ENCODE measurements around the gene MBD2. TPM values are rescaled to one million over a fixed set of nuclear protein-coding genes. Genes with fewer than 3 reads are reported as not detected.

Gene MBD2
- total RNA-seq, 6 experiments from 2014 or later = 13.7 to 47.7 (median 29.4) TPM

DNA sequence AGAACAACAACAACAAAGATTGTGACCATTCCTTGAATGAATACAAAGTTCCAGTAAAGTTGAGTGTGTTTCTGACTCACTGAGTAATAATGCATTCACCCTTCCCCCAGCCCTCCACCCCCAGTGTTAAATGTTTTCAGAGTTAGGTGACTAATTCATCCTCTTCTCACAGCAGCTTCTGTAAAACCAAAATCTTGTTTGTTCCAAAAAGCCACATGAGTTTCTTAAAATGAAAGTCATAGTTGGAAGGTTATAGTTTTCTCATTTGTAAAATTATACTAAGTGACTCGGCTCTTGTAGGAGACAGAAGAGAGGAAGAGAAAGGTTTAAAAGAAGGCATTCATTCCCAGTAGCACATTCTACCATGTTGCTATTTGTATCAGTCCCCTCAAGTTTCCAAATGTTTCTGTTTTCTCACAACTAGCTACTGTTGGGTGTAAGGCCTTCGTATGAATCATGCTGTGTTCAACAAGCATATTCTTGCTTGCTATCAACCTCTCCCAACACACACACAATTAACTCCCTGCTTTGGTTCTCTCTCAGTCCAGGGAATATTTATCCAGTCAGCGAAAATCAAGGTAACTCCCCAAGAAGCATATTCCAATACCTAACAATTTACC, 75.3 kb downstream of the MBD2 start:
- intact Hi-C loops (cut with DNase I) = no loop called here
- Histone ChIP-seq H3K9me3 (no peaks in the 10 kb centered on the region), H3K27ac (no peak overlapping the region), H3K4me1 (no peaks in the 10 kb centered on the region), H3K36me3 (peaks cover 0 to 2% (median 0%) of the 10 kb centered on the region in 4 donors), H3K27me3 (no peaks in the 10 kb centered on the region), H3K4me3 (no peak overlapping the region)
- no peak for TF ChIP-seq POLR2A (IDR thresholded peaks at IDR 0.05)
- TF ChIP-seq, protein P1, sequence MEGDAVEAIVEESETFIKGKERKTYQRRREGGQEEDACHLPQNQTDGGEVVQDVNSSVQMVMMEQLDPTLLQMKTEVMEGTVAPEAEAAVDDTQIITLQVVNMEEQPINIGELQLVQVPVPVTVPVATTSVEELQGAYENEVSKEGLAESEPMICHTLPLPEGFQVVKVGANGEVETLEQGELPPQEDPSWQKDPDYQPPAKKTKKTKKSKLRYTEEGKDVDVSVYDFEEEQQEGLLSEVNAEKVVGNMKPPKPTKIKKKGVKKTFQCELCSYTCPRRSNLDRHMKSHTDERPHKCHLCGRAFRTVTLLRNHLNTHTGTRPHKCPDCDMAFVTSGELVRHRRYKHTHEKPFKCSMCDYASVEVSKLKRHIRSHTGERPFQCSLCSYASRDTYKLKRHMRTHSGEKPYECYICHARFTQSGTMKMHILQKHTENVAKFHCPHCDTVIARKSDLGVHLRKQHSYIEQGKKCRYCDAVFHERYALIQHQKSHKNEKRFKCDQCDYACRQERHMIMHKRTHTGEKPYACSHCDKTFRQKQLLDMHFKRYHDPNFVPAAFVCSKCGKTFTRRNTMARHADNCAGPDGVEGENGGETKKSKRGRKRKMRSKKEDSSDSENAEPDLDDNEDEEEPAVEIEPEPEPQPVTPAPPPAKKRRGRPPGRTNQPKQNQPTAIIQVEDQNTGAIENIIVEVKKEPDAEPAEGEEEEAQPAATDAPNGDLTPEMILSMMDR (IDR thresholded peaks at IDR 0.05) = no peak
- DNase-seq (no peak), ATAC-seq (peak in 1 of 4 donors; percentile 88)
- 77% methylated on average over 3 of the region's 3 CpGs for WGBS (ENCODE audit: insufficient coverage, low coverage, low lambda C conversion rate, missing lambda C conversion rate)

DNA sequence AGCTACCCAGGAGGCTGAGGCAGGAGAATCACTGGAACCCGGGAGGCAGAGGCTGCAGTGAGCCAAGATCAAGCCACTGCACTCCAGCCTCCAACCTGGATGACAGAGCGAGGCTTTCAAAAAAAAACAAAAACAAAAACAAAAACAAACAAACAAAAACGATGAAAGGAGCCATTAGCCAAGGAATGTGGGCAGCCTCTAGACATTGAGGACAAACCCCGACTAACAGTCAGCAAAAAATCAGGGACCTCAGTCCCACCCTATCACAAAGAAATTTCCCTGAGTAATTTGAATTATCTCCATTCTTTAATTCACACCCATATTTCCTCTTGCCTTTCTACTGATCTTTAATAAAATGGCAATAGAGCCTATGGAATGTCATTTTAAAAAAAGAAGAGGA, 75.8 kb downstream of the MBD2 start:
- H3K27ac ChIP-seq = no peak overlapping the region
- no peaks in the 10 kb centered on the region for H3K9me3 ChIP-seq
- no peaks in the 10 kb centered on the region for H3K4me1 ChIP-seq
- no peak for DNase-seq
- no peaks in the 10 kb centered on the region for H3K27me3 ChIP-seq
- WGBS (ENCODE audit: insufficient coverage, low coverage, low lambda C conversion rate, missing lambda C conversion rate) = 86% methylated on average over 3 of the region's 4 CpGs
- no peak for ATAC-seq
- intact Hi-C loops (cut with DNase I) = no loop called here
- H3K36me3 ChIP-seq = no peaks in the 10 kb centered on the region
- TF ChIP-seq, protein P1 (IDR thresholded peaks at IDR 0.05) = no peak
- no peak for TF ChIP-seq POLR2A (IDR thresholded peaks at IDR 0.05)
- no peak overlapping the region for H3K4me3 ChIP-seq

GRCh38 chr18:54148151-54148550, 76.3 kb downstream of the MBD2 start:
- Histone ChIP-seq H3K27me3 (no peaks in the 10 kb centered on the region), H3K36me3 (no peaks in the 10 kb centered on the region), H3K4me3 (no peak overlapping the region), H3K27ac (no peak overlapping the region), H3K4me1 (no peaks in the 10 kb centered on the region), H3K9me3 (no peaks in the 10 kb centered on the region)
- intact Hi-C loops (cut with DNase I) = no loop called here
- TF ChIP-seq POLR2A (IDR thresholded peaks at IDR 0.05) = no peak
- TF ChIP-seq, protein P1 (IDR thresholded peaks at IDR 0.05) = no peak
- ATAC-seq (no peak), DNase-seq (no peak)

DNA sequence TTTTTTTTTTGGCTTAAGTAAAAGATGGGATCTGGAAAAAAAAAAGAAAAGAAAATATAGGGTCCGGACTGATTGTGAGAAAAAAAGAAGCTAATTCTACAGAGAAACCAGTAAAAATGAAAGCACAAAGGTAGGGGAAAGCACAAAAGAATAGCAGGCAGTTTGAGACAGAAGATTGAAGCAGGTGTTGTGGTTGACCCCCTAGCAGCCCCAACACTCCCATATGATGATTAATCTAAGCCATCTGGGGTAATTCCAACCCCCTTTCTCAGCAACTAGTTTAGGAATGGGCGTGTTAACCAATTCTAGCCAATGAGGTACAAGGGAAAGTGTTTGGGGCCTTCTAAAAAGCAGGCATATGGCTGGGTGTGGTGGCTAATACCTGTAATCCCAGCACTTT, 77.0 kb downstream of the MBD2 start:
- Histone ChIP-seq H3K27ac (no peak overlapping the region), H3K27me3 (no peaks in the 10 kb centered on the region), H3K9me3 (no peaks in the 10 kb centered on the region), H3K4me3 (no peak overlapping the region), H3K36me3 (no peaks in the 10 kb centered on the region), H3K4me1 (no peaks in the 10 kb centered on the region)
- ATAC-seq (no peak), DNase-seq (no peak)
- TF ChIP-seq, protein P1 (IDR thresholded peaks at IDR 0.05) = no peak
- TF ChIP-seq POLR2A (IDR thresholded peaks at IDR 0.05) = no peak
- intact Hi-C loops (cut with DNase I) = no loop called here
- 54% methylated on average over 1 of the region's 2 CpGs for whole genome bisulfite sequencing (ENCODE audit: insufficient coverage, low coverage, low lambda C conversion rate, missing lambda C conversion rate)

Data from right lobe of liver (tissue), 6 donors.